HUES6 (cell line): Measurements from ENCODE around the gene SLC17A6.

Experiments
- H3K27ac ChIP-seq: 2 replicates; pipeline ENCODE4 v1.7.0; 2013; ENCODE audit warnings: low read depth, mild to moderate bottlenecking, low read length, inconsistent platforms
- H3K27me3 ChIP-seq: 2 replicates; pipeline ENCODE4 v1.6.1; 2013; ENCODE audit warnings: low read length; ENCODE audit not compliant: control insufficient read depth, insufficient read depth
- H3K36me3 ChIP-seq: 2 replicates; pipeline ENCODE4 v1.6.1; 2013; ENCODE audit warnings: low read length; ENCODE audit not compliant: control insufficient read depth, insufficient read depth
- H3K4me1 ChIP-seq: 2 replicates; pipeline ENCODE4 v1.6.1; 2013; ENCODE audit warnings: low read length; ENCODE audit not compliant: control insufficient read depth, insufficient read depth
- H3K4me3 ChIP-seq: 2 replicates; pipeline ENCODE4 v1.5.1; 2013; ENCODE audit warnings: low read depth, low read length
- H3K9ac ChIP-seq: one replicate; pipeline ENCODE4 v1.6.1; 2013; ENCODE audit warnings: mild to moderate bottlenecking, low read length
- H3K9me3 ChIP-seq: 2 replicates; pipeline ENCODE4 v1.6.1; 2013; ENCODE audit warnings: low read depth, low read length; ENCODE audit not compliant: control insufficient read depth, insufficient read depth

The SLC17A6 gene

GRCh38 chr11:22389526-22390282 lies 51.5 kb downstream of the SLC17A6 start:
- Histone ChIP-seq H3K36me3 (no peaks in the 10 kb centered on the region), H3K4me1 (no peaks in the 10 kb centered on the region), H3K27me3 (no peaks in the 10 kb centered on the region), H3K9me3 (no peaks in the 10 kb centered on the region), H3K9ac (no peak overlapping the region), H3K4me3 (no peak overlapping the region), H3K27ac (no peak overlapping the region)

GRCh38 chr11:22390283-22390655 lies 52.1 kb downstream of the SLC17A6 start:
- no peak overlapping the region for H3K9ac ChIP-seq
- H3K27me3 ChIP-seq: no peaks in the 10 kb centered on the region
- no peaks in the 10 kb centered on the region for H3K9me3 ChIP-seq
- no peak overlapping the region for H3K4me3 ChIP-seq
- H3K36me3 ChIP-seq: no peaks in the 10 kb centered on the region
- H3K27ac ChIP-seq: no peak overlapping the region
- H3K4me1 ChIP-seq: no peaks in the 10 kb centered on the region

GRCh38 chr11:22392561-22392960 lies 54.4 kb downstream of the SLC17A6 start:
- Histone ChIP-seq H3K27ac (no peak overlapping the region), H3K9ac (no peak overlapping the region), H3K27me3 (no peaks in the 10 kb centered on the region)

GRCh38 chr11:22405377-22405776 lies 67.2 kb downstream of the SLC17A6 start:
- H3K9me3 ChIP-seq: no peaks in the 10 kb centered on the region

More at GRCh38 chr11:22392561-22392960, 54.4 kb downstream of the SLC17A6 start:
- no peak overlapping the region for H3K4me3 ChIP-seq
- no peaks in the 10 kb centered on the region for H3K4me1 ChIP-seq
- no peaks in the 10 kb centered on the region for H3K36me3 ChIP-seq
- H3K9me3 ChIP-seq: no peaks in the 10 kb centered on the region

GRCh38 chr11:22407267-22407666 lies 69.1 kb downstream of the SLC17A6 start:
- Histone ChIP-seq H3K27me3 (no peaks in the 10 kb centered on the region), H3K36me3 (no peaks in the 10 kb centered on the region), H3K4me3 (no peak overlapping the region), H3K4me1 (peaks cover 3% of the 10 kb centered on the region; the same call in 1 of the 2 replicates), H3K27ac (no peak overlapping the region), H3K9ac (no peak overlapping the region), H3K9me3 (no peaks in the 10 kb centered on the region)

More at GRCh38 chr11:22405377-22405776, 67.2 kb downstream of the SLC17A6 start:
- Histone ChIP-seq H3K27ac (no peak overlapping the region), H3K9ac (no peak overlapping the region), H3K4me1 (peaks cover 3% of the 10 kb centered on the region; the same call in 1 of the 2 replicates), H3K4me3 (no peak overlapping the region), H3K27me3 (no peaks in the 10 kb centered on the region), H3K36me3 (no peaks in the 10 kb centered on the region)

GRCh38 chr11:22407921-22408320 lies 69.7 kb downstream of the SLC17A6 start:
- Histone ChIP-seq H3K36me3 (no peaks in the 10 kb centered on the region), H3K4me3 (no peak overlapping the region), H3K4me1 (peaks cover 3% of the 10 kb centered on the region; the same call in 1 of the 2 replicates), H3K9ac (no peak overlapping the region), H3K9me3 (no peaks in the 10 kb centered on the region), H3K27me3 (no peaks in the 10 kb centered on the region), H3K27ac (no peak overlapping the region)

GRCh38 chr11:22415476-22415875 lies 77.3 kb downstream of the SLC17A6 start:
- Histone ChIP-seq H3K4me3 (no peak overlapping the region), H3K27me3 (no peaks in the 10 kb centered on the region), H3K36me3 (no peaks in the 10 kb centered on the region), H3K4me1 (no peaks in the 10 kb centered on the region), H3K27ac (no peak overlapping the region), H3K9ac (no peak overlapping the region), H3K9me3 (no peaks in the 10 kb centered on the region)

GRCh38 chr11:22416462-22416861 lies 78.3 kb downstream of the SLC17A6 start:
- Histone ChIP-seq H3K27me3 (no peaks in the 10 kb centered on the region), H3K4me1 (no peaks in the 10 kb centered on the region), H3K27ac (no peak overlapping the region), H3K9ac (no peak overlapping the region), H3K9me3 (no peaks in the 10 kb centered on the region), H3K36me3 (no peaks in the 10 kb centered on the region), H3K4me3 (no peak overlapping the region)

GRCh38 chr11:22426915-22427314 lies 88.7 kb downstream of the SLC17A6 start:
- Histone ChIP-seq H3K4me3 (no peak overlapping the region), H3K9ac (no peak overlapping the region), H3K4me1 (peaks cover 3% of the 10 kb centered on the region; the same call in 1 of the 2 replicates), H3K36me3 (no peaks in the 10 kb centered on the region), H3K27me3 (no peaks in the 10 kb centered on the region), H3K9me3 (no peaks in the 10 kb centered on the region), H3K27ac (no peak overlapping the region)
